HepG2 (cell line): Measurements from ENCODE around the gene THRAP3. TPM values are rescaled to one million over a fixed set of nuclear protein-coding genes. Genes with fewer than 3 reads are reported as not detected.
A peak's percentile ranks its signal among the peaks of the same experiment; 100 is the strongest.

Experiments used
- DNMT1 ChIP-seq: sonication (generic); formaldehyde crosslinking; IDR thresholded peaks from 2 replicates; pipeline ENCODE4 v1.5.1; 2020; ENCODE audit warnings: mild to moderate bottlenecking, missing genetic modification reagents
- HCFC1 ChIP-seq: fragments of 150-350 bp; IDR thresholded peaks from 2 replicates; pipeline ENCODE4 v1.6.1; 2014; ENCODE audit warnings: low read depth, low read length
- HDAC6 ChIP-seq: fragments of 200-600 bp; sonication (generic); IDR thresholded peaks from 2 replicates; pipeline ENCODE4 v1.7.0; 2017; ENCODE audit warnings: mild to moderate bottlenecking, antibody characterized with exemption, low read length, low read depth
- KAT7 ChIP-seq: IDR thresholded peaks from 2 replicates; pipeline ENCODE4 v1.6.1; 2018; ENCODE audit warnings: borderline replicate concordance, missing compliant biosample characterization
- MXD3 ChIP-seq: IDR thresholded peaks from 2 replicates; pipeline ENCODE4 v1.6.1; 2016; ENCODE audit warnings: mild to moderate bottlenecking, missing biosample characterization, missing genetic modification reagents
- POGZ ChIP-seq: sonication (generic); formaldehyde crosslinking; IDR thresholded peaks from 2 replicates; pipeline ENCODE4 v1.4.0; 2020; ENCODE audit warnings: mild to moderate bottlenecking, missing genetic modification reagents
- PRDM10 ChIP-seq: sonication (generic); formaldehyde crosslinking; IDR thresholded peaks from 2 replicates; pipeline ENCODE4 v1.4.0; 2020; ENCODE audit warnings: low read depth, missing genetic modification reagents
- REL ChIP-seq: sonication (generic); formaldehyde crosslinking; conservative IDR thresholded peaks from 2 replicates; pipeline ENCODE4 v1.8.0; 2022; ENCODE audit warnings: mild to moderate bottlenecking, missing genetic modification reagents, moderate library complexity
- RXRB ChIP-seq: IDR thresholded peaks from 2 replicates; pipeline ENCODE4 v1.6.1; 2016; ENCODE audit warnings: borderline replicate concordance, missing genetic modification reagents, missing compliant biosample characterization
- SKIL ChIP-seq: sonication (generic); formaldehyde crosslinking; IDR thresholded peaks from 2 replicates; pipeline ENCODE4 v1.8.0; 2022; ENCODE audit warnings: missing genetic modification reagents, mild to moderate bottlenecking, moderate library complexity, borderline replicate concordance
- SNAPC2 ChIP-seq: sonication (generic); formaldehyde crosslinking; IDR thresholded peaks from 2 replicates; pipeline ENCODE4 v1.8.1; 2022; ENCODE audit warnings: mild to moderate bottlenecking, missing genetic modification reagents
- STAT6 ChIP-seq: sonication (generic); formaldehyde crosslinking; IDR thresholded peaks from 2 replicates; pipeline ENCODE4 v1.4.0; 2020; ENCODE audit warnings: missing genetic modification reagents, mild to moderate bottlenecking, borderline replicate concordance
- TBX2 ChIP-seq: sonication (generic); formaldehyde crosslinking; IDR thresholded peaks from 2 replicates; pipeline ENCODE4 v1.5.0; 2020; ENCODE audit warnings: missing genetic modification reagents, mild to moderate bottlenecking, borderline replicate concordance
- ZBTB21 ChIP-seq: sonication (generic); formaldehyde crosslinking; IDR thresholded peaks from 2 replicates; pipeline ENCODE4 v1.4.0; 2020; ENCODE audit warnings: missing genetic modification reagents
- ZFP37 ChIP-seq: sonication (generic); formaldehyde crosslinking; IDR thresholded peaks from 2 replicates; pipeline ENCODE4 v1.4.0; 2020; ENCODE audit warnings: missing genetic modification reagents, borderline replicate concordance
- ZNF205 ChIP-seq: IDR thresholded peaks from 2 replicates; pipeline ENCODE4 v1.6.1; 2018; ENCODE audit warnings: missing biosample characterization, missing genetic modification reagents
- ZNF207 ChIP-seq: fragments of 450-650 bp; IDR thresholded peaks from 2 replicates; pipeline ENCODE4 v1.6.1; 2016; ENCODE audit warnings: antibody characterized with exemption, borderline replicate concordance
- ZNF510 ChIP-seq: sonication (generic); formaldehyde crosslinking; IDR thresholded peaks from 2 replicates; pipeline ENCODE4 v1.4.0; 2020; ENCODE audit warnings: low read depth, mild to moderate bottlenecking, missing genetic modification reagents
- ZNF605 ChIP-seq: sonication (generic); formaldehyde crosslinking; IDR thresholded peaks from 2 replicates; pipeline ENCODE4 v1.8.0; 2022; ENCODE audit warnings: mild to moderate bottlenecking, missing genetic modification reagents
- ZNF773 ChIP-seq: sonication (generic); formaldehyde crosslinking; IDR thresholded peaks from 2 replicates; pipeline ENCODE4 v1.4.0; 2020; ENCODE audit warnings: missing genetic modification reagents, borderline replicate concordance
- ZNF883 ChIP-seq: sonication (generic); formaldehyde crosslinking; IDR thresholded peaks from 2 replicates; pipeline ENCODE4 v1.5.1; 2020; ENCODE audit warnings: mild to moderate bottlenecking, missing genetic modification reagents; ENCODE audit errors: not compliant biosample characterization
- polyA plus RNA-seq, 8 experiments: library from polyadenylated mRNA; depleted of rRNA in 3 of 8; stranded (reverse) in 7 of 8; unstranded in 1 of 8; fragments of >200 nt; fragmentation: Illumina TruSeq in 4 of 8; extraction: Trizol in 4 of 8; gene quantifications; 2 replicates each; pipeline versions ENCODE4 v1.2.1 to v1.2.3, GENCODE V29; 2011 to 2016; ENCODE audit warnings: low read depth in 4 of 8, missing spikeins in 1 of 8, mixed read lengths in 1 of 8; ENCODE audit not compliant: insufficient read depth in 1 of 8
- total RNA-seq, 5 experiments: library from RNA; depleted of rRNA; stranded (reverse); fragments of >200 nt; fragmentation: Illumina TruSeq; extraction: Trizol; gene quantifications; 2 replicates each; pipeline ENCODE4 v1.2.3, GENCODE V29; 2016; ENCODE audit warnings: low read depth in 1 of 5

Gene THRAP3
- total and polyA plus RNA-seq, 2 of the 13 experiments (the other 11 are each of a cell fraction or from before 2014, with no cell fraction given), result 45.0 to 92.6 TPM

GRCh38 chr1:36306902-36307456, 82.7 kb downstream of the THRAP3 start (continued):
- no peak for TF ChIP-seq STAT6 (CRISPR knock-in tag)
- 0 out of 2 replicates have a peak, but pooled peaks have one; percentile 10 for TF ChIP-seq ZFP37 (CRISPR knock-in tag)
- no peak for TF ChIP-seq SKIL (CRISPR knock-in tag)
- no peak for TF ChIP-seq POGZ
- no peak for TF ChIP-seq SNAPC2 (CRISPR knock-in tag)
- TF ChIP-seq DNMT1 (CRISPR knock-in tag), result peak; percentile 79; the same call in 1 of the 2 replicates
- 0 out of 2 replicates have a peak, but pooled peaks have one; percentile 49 for TF ChIP-seq ZNF510 (CRISPR knock-in tag)
- TF ChIP-seq ZNF205, result no peak
- TF ChIP-seq ZBTB21 (CRISPR knock-in tag), result no peak
- TF ChIP-seq REL, result peak; percentile 80; the same call in 1 of the 2 replicates
- TF ChIP-seq ZNF605 (CRISPR knock-in tag), result no peak
- TF ChIP-seq HDAC6, result no peak
- no peak for TF ChIP-seq ZNF773
- TF ChIP-seq HCFC1, result no peak
- TF ChIP-seq KAT7 (CRISPR knock-in tag), result no peak
- no peak; the same call in 1 of the 2 replicates for TF ChIP-seq PRDM10 (CRISPR knock-in tag)
- peak; percentile 35 for TF ChIP-seq ZNF883 (CRISPR knock-in tag)
- peak; percentile 30; the same call in 1 of the 2 replicates for TF ChIP-seq RXRB (CRISPR knock-in tag)
- TF ChIP-seq MXD3, result no peak
- TF ChIP-seq ZNF207, result no peak
- peak; percentile 79 for TF ChIP-seq TBX2 (CRISPR knock-in tag)
